ENCODE results near the gene VIPR2. TPM values are rescaled to one million over a fixed set of nuclear protein-coding genes. Genes with fewer than 3 reads are reported as not detected.

VIPR2 gene
- polyA plus RNA-seq, 1 donor from 2014 or later: 0.51 TPM

- Histone ChIP-seq H3K36me3 (ENCODE audit: insufficient read depth, low read length) (no peaks in the 10 kb centered on the region), H3K27ac (ENCODE audit: low read length) (no peak overlapping the region), H3K79me2 (replicated peaks; ENCODE audit: insufficient read depth, low read length) (no peaks in the 10 kb centered on the region), H3K4me3 (ENCODE audit: low read length) (no peak overlapping the region), H3K9ac (ENCODE audit: low read length) (no peak overlapping the region), H3K27me3 (ENCODE audit: insufficient read depth, low read depth, low read length) (peaks cover 21% of the 10 kb centered on the region), H3K9me2 (ENCODE audit: insufficient read depth, low read length) (no peaks in the 10 kb centered on the region), H3F3A (ENCODE audit: insufficient read depth, low read length, poor library complexity, severe bottlenecking) (peaks cover 3% of the 10 kb centered on the region), H2AFZ (ENCODE audit: low read depth, low read length) (no peak overlapping the region), H4K20me1 (ENCODE audit: insufficient read depth) (no peaks in the 10 kb centered on the region), H3K4me2 (ENCODE audit: low read length) (no peak overlapping the region), H3K9me3 (ENCODE audit: low read length) (peaks cover 10% of the 10 kb centered on the region)
- TF ChIP-seq RAD21 (conservative IDR thresholded peaks at IDR 0.05) (no peak), TAF1 (IDR thresholded peaks at IDR 0.05; ENCODE audit: low read depth) (no peak), EZH2 (IDR thresholded peaks at IDR 0.05; ENCODE audit: borderline replicate concordance, insufficient read depth, low read length, poor library complexity, severe bottlenecking) (no peak), EP300 (conservative IDR thresholded peaks at IDR 0.05; ENCODE audit: poor library complexity, severe bottlenecking) (no peak), CTCF (IDR thresholded peaks at IDR 0.05; ENCODE audit: poor library complexity, severe bottlenecking) (no peak)
These were observed 4.0 kb upstream of the VIPR2 start for GRCh38 chr7:159148430-159149395.

GRCh38 chr7:159147687-159148086 is 3.0 kb upstream of the VIPR2 start:
- no peak overlapping the region for H3K4me3 ChIP-seq (ENCODE audit: low read length)
- no peak overlapping the region for H2AFZ ChIP-seq (ENCODE audit: low read depth, low read length)
- H3K36me3 ChIP-seq (ENCODE audit: insufficient read depth, low read length): no peaks in the 10 kb centered on the region
- H4K20me1 ChIP-seq (ENCODE audit: insufficient read depth): no peaks in the 10 kb centered on the region
- H3K9ac ChIP-seq (ENCODE audit: low read length): no peak overlapping the region
- no peak overlapping the region for H3K4me2 ChIP-seq (ENCODE audit: low read length)
- no peak for TF ChIP-seq EP300 (conservative IDR thresholded peaks at IDR 0.05; ENCODE audit: poor library complexity, severe bottlenecking)
- no peak for TF ChIP-seq CTCF (IDR thresholded peaks at IDR 0.05; ENCODE audit: poor library complexity, severe bottlenecking)
- TF ChIP-seq MXI1 (conservative IDR thresholded peaks at IDR 0.05; ENCODE audit: poor library complexity, severe bottlenecking): no peak
- TF ChIP-seq SMC3 (conservative IDR thresholded peaks at IDR 0.05; ENCODE audit: poor library complexity): no peak
- no peak for TF ChIP-seq POLR2AphosphoS5 (IDR thresholded peaks at IDR 0.05)
- no peak for TF ChIP-seq TAF1 (IDR thresholded peaks at IDR 0.05; ENCODE audit: low read depth)
- TF ChIP-seq EZH2 (IDR thresholded peaks at IDR 0.05; ENCODE audit: borderline replicate concordance, insufficient read depth, low read length, poor library complexity, severe bottlenecking): no peak
- TF ChIP-seq RAD21 (conservative IDR thresholded peaks at IDR 0.05): no peak
- TF ChIP-seq REST (IDR thresholded peaks at IDR 0.05; ENCODE audit: borderline replicate concordance): no peak
- H3K9me3 ChIP-seq (ENCODE audit: low read length): peaks cover 10% of the 10 kb centered on the region
- no peaks in the 10 kb centered on the region for H3K79me2 ChIP-seq (replicated peaks; ENCODE audit: insufficient read depth, low read length)
- no peak overlapping the region for H3K27ac ChIP-seq (ENCODE audit: low read length)
- H3K9me2 ChIP-seq (ENCODE audit: insufficient read depth, low read length): no peaks in the 10 kb centered on the region
- H3K27me3 ChIP-seq (ENCODE audit: insufficient read depth, low read depth, low read length): peaks cover 32% of the 10 kb centered on the region
- H3F3A ChIP-seq (ENCODE audit: insufficient read depth, low read length, poor library complexity, severe bottlenecking): peaks cover 3% of the 10 kb centered on the region

Data from neural cell (in vitro differentiated cells).